ENCODE measurements around the gene P3H3.

DNA sequence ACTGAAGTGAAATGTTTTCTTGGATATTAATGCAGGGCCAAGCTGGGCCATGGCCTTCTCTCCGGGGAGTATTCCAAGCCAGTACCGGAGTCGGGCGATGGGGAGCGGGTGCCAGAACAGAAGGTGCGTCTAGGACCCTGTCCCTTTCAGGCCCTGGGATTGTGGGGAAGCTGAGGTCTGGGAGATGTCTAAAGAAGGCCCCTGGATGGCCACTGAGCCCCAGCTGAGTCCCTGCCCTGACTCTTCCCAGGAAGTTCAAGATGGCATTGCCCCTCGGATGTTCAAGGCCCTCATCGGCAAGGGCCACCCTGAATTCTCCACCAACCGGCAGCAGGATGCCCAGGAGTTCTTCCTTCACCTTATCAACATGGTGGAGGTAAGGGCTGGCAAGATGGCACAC is 31.9 kb downstream of the P3H3 start:
- no peak for TF ChIP-seq RAD21 (CRISPR knock-in tag; conservative IDR thresholded peaks at IDR 0.05 in 1 of 2, IDR thresholded peaks at IDR 0.05 in 1 of 2)
- TF ChIP-seq FUS (optimal IDR thresholded peaks at IDR 0.05; ENCODE audit: low read depth, low read length): no peak
- TF ChIP-seq GTF2F1 (IDR thresholded peaks at IDR 0.05; ENCODE audit: low read depth, low read length): no peak
- TF ChIP-seq SMAD4 (CRISPR knock-in tag; conservative IDR thresholded peaks at IDR 0.05): no peak
- no peak for TF ChIP-seq SPI1 (IDR thresholded peaks at IDR 0.05; ENCODE audit: borderline replicate concordance, low read depth, low read length)
- TF ChIP-seq ETV6 (IDR thresholded peaks at IDR 0.05; ENCODE audit: borderline replicate concordance in 1 of 2, low read depth in 2 of 2, low read length in 1 of 2): no peak
- no peak for TF ChIP-seq ETV6 (CRISPR knock-in tag; IDR thresholded peaks at IDR 0.05; ENCODE audit: borderline replicate concordance)
- no peak for TF ChIP-seq RBM22 (IDR thresholded peaks at IDR 0.05; ENCODE audit: low read depth, low read length, poor library complexity, severe bottlenecking)
- TF ChIP-seq, protein P1, sequence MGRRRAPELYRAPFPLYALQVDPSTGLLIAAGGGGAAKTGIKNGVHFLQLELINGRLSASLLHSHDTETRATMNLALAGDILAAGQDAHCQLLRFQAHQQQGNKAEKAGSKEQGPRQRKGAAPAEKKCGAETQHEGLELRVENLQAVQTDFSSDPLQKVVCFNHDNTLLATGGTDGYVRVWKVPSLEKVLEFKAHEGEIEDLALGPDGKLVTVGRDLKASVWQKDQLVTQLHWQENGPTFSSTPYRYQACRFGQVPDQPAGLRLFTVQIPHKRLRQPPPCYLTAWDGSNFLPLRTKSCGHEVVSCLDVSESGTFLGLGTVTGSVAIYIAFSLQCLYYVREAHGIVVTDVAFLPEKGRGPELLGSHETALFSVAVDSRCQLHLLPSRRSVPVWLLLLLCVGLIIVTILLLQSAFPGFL (CRISPR knock-in tag; IDR thresholded peaks at IDR 0.05): no peak
- TF ChIP-seq, protein P2, sequence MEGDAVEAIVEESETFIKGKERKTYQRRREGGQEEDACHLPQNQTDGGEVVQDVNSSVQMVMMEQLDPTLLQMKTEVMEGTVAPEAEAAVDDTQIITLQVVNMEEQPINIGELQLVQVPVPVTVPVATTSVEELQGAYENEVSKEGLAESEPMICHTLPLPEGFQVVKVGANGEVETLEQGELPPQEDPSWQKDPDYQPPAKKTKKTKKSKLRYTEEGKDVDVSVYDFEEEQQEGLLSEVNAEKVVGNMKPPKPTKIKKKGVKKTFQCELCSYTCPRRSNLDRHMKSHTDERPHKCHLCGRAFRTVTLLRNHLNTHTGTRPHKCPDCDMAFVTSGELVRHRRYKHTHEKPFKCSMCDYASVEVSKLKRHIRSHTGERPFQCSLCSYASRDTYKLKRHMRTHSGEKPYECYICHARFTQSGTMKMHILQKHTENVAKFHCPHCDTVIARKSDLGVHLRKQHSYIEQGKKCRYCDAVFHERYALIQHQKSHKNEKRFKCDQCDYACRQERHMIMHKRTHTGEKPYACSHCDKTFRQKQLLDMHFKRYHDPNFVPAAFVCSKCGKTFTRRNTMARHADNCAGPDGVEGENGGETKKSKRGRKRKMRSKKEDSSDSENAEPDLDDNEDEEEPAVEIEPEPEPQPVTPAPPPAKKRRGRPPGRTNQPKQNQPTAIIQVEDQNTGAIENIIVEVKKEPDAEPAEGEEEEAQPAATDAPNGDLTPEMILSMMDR (IDR thresholded peaks at IDR 0.05 in 2 of 3, conservative IDR thresholded peaks at IDR 0.05 in 1 of 3; ENCODE audit: insufficient read depth in 2 of 3, low read depth in 1 of 3, low read length in 3 of 3): no peak

Measured in K562 (cell line).